Germinal center (tissue), 1 donor: ENCODE measurements around the gene PFN2.
"Not testable (repeated sequence)": the region's sequence is repeated elsewhere in the genome, so short reads cannot be mapped to it uniquely, and the experiment has no call there.

ENCODE experiments used
- DNase-seq: peaks from one replicate; pipeline ENCODE4 v3.0.0; 2012; ENCODE audit warnings: mixed read lengths, low spot score

The PFN2 gene, protein sequence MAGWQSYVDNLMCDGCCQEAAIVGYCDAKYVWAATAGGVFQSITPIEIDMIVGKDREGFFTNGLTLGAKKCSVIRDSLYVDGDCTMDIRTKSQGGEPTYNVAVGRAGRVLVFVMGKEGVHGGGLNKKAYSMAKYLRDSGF

DNA sequence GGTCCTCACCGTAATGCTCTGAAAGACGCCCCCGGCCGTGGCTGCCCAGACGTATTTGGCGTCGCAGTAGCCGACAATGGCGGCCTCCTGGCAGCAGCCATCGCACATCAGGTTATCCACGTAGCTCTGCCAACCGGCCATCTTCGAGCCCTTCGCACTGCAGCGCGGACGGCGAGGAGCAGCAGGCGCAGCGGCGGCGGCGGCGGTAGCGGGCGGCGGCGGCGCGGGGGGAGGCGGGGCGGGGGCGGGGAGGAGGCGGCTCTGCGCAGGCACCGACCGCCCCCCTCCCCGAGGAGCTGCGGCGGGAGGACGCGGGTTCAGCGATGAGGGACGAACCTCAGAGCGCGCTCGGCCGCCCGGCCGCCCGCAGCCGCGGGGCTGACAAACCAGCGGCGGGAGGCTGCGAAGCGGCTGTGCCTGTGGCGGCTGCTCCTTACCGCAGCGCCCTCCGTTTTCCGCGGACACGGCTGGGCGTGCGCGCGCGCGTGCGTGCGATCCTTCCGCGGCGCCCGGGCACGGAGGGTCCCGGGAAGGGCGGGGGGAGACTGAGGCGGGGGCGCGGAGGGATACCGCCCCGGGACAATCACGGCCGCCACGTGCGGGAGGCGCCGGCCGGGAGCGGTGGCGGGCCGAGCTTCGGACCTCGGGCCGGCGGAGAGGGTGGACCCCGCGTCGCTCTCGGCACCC lies at the start of gene PFN2:
Gene PFN2 (minus strand): TSS at position 180 of the 687 bp plus-strand sequence. CDS start 39 bp downstream, at position 141.
- DNase-seq: peak; percentile 40

DNA sequence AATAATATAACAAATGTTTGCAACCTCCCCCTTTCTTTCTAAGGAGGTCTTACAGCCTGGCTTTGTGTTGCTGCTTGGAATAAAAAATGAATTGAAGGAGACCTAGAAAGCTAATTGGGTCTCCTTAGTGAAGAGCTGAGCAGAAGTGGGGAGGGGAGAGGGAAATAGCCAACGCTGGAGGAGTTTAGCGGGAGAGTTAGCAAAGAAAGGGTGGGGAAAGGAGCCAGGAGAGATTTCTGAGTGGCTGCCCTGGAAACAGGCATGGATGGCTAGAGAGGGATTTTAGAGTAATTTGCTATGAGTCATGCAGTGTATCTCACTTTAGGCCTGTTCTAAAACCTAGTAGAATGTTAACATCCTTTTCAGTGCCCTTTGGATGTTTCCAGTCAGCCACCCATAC lies 45.2 kb upstream of the PFN2 start:
- no peak for DNase-seq

DNA sequence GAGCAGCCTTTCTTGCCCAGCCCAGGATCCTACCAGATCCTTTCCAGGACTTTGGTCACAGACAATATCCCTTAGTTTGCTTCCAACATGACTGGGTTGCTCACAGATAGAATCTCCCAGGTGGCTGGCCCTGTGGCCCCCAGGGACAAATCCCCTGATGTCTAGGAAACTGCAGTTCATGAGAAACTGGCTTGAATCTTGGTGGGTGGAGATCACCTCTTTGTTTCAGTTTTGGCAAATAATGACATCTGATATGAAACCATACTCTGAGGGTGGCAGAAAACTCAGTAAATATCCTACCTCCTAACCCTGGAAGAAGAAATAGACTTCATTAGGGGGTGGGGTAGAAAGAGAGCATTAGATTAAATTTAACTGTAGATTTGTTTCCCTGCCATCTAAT lies 44.1 kb upstream of the PFN2 start:
- no peak for DNase-seq

DNA sequence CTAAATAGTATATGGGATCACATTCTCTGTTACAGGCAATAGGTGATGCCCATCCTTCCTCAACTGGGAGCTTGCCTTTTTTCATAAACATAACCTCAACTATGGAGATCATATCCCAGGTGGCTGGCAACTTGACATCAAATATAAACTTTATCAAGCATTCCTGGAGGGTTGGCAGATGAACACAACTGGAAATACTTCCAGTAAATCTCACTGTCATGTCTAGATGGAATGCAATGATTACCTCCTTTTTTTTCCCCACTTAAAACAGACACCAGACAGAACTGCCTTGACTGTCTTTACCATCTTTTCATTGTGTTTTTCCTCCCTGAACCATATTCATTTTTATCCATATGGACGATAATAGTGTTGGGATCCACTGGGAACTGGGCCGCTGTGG lies 43.1 kb upstream of the PFN2 start:
- no peak for DNase-seq

GRCh38 chr3:150006794-150007193 lies 36.1 kb upstream of the PFN2 start:
- no peak for DNase-seq

DNA sequence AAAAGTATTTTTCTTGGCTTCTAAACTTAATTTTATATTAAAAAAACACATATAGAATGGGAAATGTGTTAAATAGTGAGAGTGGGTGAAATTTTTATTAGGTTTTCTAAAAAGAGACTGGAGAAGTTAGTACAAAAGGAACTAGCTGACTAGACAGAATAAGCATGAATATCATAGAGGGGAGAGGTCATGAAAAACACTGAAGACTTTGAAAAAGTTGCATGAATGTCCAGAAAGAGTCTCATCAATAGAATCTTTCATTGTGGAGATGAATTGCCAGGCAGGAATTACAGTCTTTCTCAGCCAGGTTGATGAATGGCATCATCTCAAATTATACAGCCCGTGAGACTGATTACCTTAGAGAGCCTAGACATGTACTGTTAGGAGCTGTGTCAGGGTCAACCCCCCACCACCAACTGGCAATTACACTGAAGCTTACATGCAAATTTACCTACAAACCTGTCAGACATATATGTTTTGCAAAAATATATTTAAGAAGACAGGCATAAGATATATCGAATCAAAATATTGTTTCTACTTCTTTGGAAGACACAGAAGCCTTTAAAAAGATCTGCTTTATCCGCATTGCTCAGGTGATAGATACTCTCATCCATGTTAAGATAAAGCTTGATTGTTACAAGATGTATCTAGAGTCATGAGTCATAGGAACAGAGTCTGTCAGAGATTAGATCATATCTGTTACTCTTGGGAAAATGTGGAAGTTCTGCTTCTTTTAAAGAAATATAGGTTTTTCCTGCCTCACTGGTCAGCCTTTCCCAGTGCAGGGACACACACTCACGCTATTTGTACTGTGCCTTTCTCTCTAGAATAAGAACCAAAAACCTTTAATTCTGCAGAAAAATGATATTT lies 34.8 kb upstream of the PFN2 start:
- DNase-seq: no peak

DNA sequence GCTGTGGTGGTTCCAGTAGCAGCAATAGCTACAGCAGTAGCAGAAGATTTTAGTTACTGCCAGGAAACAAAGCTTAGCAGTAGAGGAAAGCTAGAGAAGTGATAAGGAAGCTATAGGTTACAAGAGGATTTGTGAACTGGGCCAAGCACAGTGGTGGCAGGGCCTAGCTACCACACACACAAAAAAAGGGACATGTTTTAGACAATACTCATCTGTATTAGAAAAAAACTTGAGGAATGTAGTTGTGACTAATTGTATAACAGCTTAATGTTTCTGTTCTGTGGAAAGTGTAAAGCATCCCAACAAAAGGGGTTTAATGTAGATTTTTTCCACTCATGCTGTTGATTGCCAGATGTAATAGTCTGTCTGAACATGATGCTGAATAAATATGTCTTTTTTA lies 29.9 kb upstream of the PFN2 start:
- no peak for DNase-seq

DNA sequence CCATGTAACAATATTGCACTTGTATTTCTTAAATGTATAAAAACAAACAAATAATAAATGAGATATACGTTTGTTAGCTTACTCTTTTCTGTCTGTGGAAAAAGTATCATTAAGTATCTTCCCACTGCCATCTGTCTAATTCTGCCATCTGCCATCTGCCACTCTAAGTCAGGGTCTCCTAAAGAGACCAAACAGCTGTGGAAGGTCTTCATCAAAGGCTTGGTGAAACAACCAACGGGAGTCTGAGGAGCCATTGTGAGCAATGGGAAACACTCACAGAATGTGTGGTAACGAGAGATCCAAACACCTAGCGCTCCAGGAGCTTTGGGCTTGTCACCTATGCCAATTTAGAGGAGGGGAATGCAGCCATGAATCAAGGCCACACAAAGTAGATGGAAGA lies 28.7 kb upstream of the PFN2 start:
- no peak for DNase-seq

- no peak for DNase-seq
Measured at GRCh38 chr3:149998946-149999345, 28.3 kb upstream of the PFN2 start.

- DNase-seq: no peak
Measured at GRCh38 chr3:149992416-149993058, 21.8 kb upstream of the PFN2 start.

DNA sequence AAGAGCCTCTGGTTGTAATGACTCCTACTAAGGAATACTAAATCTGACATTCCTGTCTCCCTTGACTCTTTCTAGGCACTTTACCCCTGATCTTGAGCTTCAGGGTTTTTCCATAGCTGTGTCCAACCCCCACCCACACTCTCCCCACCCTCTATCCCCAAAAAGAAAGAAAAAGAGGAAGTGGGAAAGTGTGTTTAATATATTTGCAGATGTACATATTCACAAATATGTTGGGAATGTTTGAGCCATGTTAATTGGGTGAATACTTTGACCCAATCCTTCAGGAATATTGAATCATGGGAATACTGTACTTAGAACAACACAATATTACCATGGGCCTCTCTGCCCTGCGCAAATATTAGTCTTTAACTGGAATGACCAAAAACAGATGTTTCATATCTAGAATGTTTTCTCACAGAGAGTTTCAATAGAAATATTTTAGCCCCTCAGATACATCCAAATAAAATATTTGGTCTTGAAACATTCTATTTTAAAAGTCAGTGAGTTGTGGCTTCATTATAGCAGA lies 19.8 kb upstream of the PFN2 start:
- no peak for DNase-seq

DNA sequence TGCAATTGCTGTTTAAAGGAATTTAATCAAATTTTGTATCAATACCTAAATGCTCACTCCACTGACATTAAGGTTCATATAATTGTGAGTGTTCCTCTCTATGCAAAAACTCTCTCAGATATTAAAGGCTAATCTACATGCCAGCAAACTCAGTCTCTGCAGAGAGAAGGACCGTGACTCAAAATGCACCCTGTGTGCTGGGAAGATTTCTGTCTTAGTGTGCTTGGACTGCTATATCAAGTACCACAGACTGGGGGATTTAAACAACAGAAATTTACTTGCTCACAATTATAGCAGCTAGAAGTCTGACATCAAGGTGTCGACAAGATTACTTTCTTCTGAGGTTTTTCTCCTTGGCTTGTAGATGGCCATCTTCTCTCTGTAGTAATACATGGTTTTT lies 18.6 kb upstream of the PFN2 start:
- no peak for DNase-seq

- DNase-seq: no peak
Measured at GRCh38 chr3:149983628-149984027, 12.9 kb upstream of the PFN2 start.

DNA sequence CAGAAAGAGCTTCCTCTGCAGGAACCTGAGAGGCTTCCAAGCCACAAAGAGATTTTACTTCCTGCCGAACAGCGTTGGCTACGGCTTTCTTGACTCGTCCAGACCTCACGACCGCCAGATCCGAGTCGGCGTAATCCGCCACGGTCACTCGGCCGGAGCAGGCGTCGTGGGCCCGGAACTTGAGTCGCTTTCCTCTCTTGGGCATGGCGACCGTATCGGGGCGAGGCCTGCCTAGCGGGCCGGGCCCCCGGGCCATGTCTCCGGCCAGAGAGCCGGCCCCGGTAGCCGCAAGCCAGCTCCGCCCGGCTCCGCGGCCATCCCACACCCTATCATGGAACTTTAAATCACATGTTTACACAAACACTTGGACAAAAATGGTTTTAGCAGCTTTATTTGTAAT lies 12.4 kb upstream of the PFN2 start:
- not testable (repeated sequence) for DNase-seq

DNA sequence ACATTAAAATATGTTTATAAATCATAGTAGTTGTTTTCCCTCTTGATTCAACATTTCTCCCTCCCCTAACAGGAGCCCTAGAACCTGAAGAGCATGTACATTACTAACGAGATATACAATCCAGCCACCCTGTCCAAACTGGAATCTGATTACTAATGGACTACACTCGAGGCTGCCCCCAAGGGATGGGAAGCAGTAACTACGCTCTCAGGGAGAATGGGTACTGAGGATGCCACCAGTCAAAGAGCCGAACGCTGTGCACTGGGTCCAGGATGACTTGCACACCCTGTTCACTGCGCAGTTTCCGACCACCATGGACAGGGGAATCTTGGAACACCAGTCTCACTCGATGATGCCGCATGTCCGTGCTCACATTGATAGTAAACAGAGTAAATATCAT lies 11.3 kb upstream of the PFN2 start:
- not testable (repeated sequence) for DNase-seq

- no peak for DNase-seq
Measured at GRCh38 chr3:149977386-149977785, 6.7 kb upstream of the PFN2 start.

- DNase-seq: peak; percentile 12
Measured at GRCh38 chr3:149975919-149976318, 5.2 kb upstream of the PFN2 start.

GRCh38 chr3:149971403-149972075 lies 844 bp upstream of the PFN2 start:
- DNase-seq: peak; percentile 23

DNA sequence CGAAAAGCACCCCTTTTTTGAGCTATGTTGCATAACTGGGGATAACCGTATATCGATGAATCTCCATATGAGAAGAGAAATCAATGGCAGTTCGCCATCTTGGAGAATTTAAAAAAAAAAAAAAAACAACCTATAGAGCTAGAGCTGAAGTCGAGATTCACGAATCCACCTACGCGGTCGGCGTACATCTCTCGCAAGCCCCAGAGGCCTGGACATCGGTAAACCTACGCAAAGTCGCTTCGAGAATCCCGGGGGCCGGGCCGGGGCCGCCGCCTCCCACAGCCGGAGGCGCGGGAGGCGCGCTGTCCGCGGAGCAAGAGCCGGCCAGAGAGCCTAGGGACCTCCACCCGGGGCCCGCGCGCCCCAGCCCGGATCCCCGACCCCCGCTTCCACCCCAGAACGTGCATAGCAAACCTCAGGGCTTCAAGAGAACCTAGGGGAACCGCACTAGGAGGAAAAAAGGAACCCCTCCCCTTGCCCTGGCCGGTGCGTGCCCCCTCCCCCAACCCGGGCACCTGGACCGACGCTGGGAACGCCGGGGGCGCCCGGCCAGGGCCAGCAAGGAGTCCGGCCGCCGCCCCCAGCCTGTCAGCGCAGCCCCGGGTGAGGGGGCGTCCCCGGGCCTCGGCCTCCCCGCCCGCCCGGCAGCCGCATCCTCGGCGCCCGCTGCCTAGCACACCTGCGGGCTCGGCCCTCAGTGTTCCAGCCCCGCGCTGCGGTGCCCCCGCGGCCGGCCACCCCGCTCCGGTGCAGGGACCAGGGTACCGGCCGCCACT lies 567 bp downstream of the PFN2 start:
- peak; percentile 62 for DNase-seq

- no peak for DNase-seq
Measured at GRCh38 chr3:149969110-149969939, 1.4 kb downstream of the PFN2 start.
